ENCODE results near the gene CHCHD1.
A peak's percentile ranks its signal among the peaks of the same experiment; 100 is the strongest.
"Not testable (repeated sequence)": the region's sequence is repeated elsewhere in the genome, so short reads cannot be mapped to it uniquely, and the experiment has no call there.

CHCHD1 gene

DNA sequence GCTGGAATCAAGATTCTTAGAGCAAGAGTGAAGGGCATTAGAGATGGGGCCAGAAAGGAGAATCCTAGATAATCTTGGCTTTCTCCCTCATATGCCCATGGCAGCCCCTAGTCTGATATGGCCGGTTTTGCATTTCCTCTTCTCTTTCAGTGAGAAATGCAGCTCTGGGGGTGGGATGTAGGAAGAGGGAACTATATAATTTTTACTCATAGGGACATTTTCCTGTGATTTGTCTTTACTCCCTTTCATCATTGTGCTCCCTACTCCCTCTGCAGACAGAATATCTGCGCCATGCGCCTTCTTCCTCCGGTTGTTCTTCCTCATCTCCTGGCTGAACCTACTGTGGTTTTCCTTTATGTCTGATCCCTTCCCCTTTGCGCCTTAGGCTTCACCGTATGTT is 16.8 kb upstream of the CHCHD1 start:
- intact Hi-C loops (cut with DNase I), result no loop called here
- DNase-seq, result no peak

- intact Hi-C loops (cut with DNase I), result no loop called here
- DNase-seq, result peak in 1 of 10 donors; percentile 75
Observed at GRCh38 chr10:73768881-73769280, 13.0 kb upstream of the CHCHD1 start.

DNA sequence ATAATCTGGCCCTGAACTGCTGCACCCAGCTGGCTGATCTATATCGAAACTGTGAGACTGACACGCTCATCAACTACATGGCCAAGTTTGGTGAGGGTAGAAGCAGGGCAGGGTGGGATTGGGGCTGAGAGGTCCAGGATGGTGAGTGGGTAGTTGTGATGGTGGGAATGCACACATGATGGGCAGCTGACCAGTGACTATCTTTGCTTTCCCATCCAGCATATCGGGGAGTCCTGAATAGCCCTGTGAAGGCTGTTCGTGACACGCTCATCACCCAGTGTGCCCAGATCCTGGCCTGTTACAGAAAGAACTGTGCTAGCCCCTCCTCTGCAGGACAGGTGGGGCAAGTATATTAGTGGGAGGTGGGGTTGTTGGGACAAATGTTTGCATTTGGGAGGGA is 12.5 kb upstream of the CHCHD1 start:
- no peak for DNase-seq
- intact Hi-C loops (cut with DNase I), result no loop called here

- intact Hi-C loops (cut with DNase I), result no loop called here
- DNase-seq, result peak in 9 of 10 donors; percentile 81 to 98 (median 87)
Observed at GRCh38 chr10:73771722-73772280, 10.0 kb upstream of the CHCHD1 start.

- peak; percentile 39 to 96 (median 76) for DNase-seq
- intact Hi-C loops (cut with DNase I), result no loop called here
Observed at GRCh38 chr10:73772281-73773151, 9.3 kb upstream of the CHCHD1 start.

DNA sequence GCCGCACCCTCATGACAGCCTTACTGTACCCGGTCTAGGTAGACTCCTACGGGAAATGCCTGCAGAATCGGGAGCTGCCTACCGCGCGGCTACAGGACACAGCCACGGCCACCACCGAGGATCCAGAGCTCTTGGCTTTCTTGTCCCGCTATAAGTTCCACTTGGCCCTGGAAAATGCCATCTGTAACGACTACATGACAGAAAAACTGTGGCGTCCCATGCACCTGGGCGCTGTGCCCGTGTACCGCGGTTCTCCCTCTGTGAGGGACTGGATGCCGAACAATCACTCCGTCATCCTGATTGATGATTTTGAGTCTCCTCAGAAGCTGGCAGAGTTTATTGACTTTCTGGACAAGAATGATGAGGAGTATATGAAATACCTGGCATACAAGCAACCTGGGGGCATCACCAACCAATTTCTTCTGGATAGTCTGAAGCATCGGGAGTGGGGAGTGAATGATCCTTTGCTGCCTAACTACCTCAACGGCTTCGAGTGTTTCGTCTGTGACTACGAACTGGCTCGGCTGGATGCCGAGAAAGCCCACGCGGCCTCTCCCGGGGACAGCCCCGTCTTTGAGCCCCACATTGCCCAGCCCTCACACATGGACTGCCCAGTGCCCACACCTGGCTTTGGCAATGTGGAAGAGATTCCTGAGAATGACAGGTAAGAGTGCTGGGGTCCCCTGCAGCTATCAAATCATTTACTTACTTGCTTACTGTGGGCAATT is 8.5 kb upstream of the CHCHD1 start:
- intact Hi-C loops (cut with DNase I), result no loop called here
- DNase-seq, result peak in 3 of 10 donors; percentile 10 to 79 (median 23)

DNA sequence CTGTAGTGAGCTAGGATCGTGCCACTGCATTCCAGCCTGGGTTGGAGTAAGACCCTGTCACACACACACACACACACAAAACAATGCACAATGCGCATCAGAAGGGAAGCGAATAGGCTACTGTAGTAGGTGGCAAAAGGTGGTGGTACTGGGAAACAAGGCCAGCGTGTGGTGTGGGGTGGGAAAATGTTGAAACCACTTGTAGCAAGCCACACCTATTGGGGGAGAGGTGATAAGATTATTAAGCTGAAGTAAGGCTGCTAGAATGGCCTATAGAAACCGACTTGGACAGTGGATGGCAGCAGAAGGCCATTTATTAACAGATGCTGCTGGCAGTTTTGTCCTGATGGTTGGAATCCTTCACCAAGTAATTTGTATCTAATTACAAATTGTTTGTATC is 7.2 kb upstream of the CHCHD1 start:
- DNase-seq, result no peak
- intact Hi-C loops (cut with DNase I), result no loop called here

- no peak for DNase-seq
- intact Hi-C loops (cut with DNase I), result no loop called here
Observed at GRCh38 chr10:73779018-73779417, 2.8 kb upstream of the CHCHD1 start.

DNA sequence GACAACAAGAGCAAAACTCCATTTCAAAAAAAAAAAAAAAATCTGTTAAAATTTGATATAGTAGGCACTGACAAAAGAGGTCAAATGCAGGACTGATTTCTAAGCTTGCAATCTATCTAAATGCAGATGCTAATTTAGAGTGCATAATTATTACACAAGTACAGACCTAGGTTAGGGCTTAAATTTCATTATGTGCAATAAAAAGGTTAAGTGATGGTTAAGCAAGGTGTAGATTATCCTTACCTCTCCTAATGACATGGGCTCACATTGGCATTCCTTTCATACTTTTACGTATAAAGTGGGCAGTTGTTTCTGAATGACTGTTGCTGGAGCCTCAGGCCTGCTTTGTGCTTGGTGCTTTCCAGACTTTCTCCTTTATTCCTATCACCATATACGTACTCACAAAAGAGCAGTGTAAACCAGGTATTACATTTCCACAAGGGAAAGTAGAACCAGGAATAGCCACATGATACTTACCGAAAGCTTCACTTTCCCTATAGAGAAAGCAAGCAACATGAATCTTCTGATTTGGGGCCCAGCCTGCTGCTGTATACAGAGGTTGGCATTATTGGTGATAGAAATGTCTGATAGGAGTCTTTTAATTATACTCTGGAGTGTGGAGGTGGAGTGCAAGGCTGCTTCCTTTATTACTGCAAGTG is 2.2 kb upstream of the CHCHD1 start:
- no peak for DNase-seq
- intact Hi-C loops (cut with DNase I), result no loop called here

DNA sequence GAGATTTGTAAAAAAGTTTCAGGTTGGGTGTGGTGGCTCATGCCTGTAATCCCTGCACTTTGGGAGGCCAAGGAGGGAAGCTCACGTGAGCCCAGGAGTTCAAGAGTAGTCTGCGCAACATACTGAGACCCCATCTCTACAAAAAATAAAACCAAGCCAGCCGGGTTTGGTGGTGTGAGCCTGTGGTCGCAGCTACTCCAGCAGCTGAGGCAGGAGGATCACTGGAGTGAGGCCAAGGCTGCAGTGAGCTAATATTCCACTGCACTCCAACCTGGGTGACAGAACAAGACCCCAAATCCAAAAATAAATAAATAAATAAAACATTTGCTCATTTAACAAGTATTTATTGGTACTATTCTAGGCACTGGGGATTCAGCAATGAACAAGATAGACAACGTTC is 1.5 kb upstream of the CHCHD1 start:
- intact Hi-C loops (cut with DNase I), result no loop called here
- no peak for DNase-seq

GRCh38 chr10:73780966-73781365 is 882 bp upstream of the CHCHD1 start:
- intact Hi-C loops (cut with DNase I), result no loop called here

GRCh38 chr10:73781548-73781878 is 335 bp upstream of the CHCHD1 start:
- intact Hi-C loops (cut with DNase I), result no loop called here
- no peak for DNase-seq

More at GRCh38 chr10:73780966-73781365, 882 bp upstream of the CHCHD1 start:
- no peak for DNase-seq

DNA sequence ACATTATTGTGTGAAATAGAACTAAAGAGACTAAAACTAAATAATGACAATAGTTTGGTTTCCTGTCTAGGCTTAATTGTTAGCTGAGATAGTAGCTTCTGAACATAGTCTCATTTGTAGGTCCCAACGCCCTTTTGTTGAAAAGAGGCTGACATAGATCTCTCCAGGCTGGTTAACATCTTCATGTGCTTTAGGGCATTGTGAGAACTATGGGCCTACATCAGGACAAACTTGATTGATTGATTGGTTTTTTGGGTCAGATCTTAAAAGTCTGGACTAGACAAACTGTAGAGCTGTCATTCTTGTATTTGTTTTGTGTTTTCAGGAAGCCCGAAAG is 869 bp downstream of the CHCHD1 start:
- intact Hi-C loops (cut with DNase I), result no loop called here
- no peak for DNase-seq

DNA sequence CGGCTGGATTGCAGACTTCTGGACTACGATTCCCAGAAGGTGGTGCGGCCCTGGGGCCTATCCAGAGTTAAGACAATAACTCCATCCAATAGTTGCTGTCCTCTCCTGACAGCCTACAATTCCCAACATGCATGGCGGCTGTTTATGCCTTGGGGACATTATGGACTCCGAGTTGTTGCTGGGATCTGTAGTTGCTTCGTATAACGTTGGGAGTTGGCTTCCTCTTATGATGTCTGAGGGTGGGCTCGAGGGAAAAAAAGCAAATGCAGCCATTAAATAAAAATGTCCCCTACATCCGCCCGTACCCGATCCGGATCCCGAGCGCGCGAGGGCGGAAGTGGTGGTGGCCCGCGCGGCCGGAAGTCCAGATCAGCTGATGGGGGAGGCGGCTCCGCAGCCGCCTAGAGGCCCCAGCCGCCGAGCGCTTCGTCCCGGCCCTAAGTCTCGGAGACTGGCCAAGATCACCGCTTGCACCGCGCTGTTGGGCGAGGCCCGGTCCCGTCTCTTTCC is 3.4 kb downstream of the CHCHD1 start, which contains the start of gene ZSWIM8:
ZSWIM8 (plus strand) TSS at position 396 of the 510 bp plus-strand sequence. CDS start 273 bp downstream, outside the sequence.
- DNase-seq, result peak; percentile 83 to 97 (median 90)
- intact Hi-C loops (cut with DNase I), result loop anchor here (1.0 kb wide), 1 partner anchor 26 kb away; the partner anchor contains the start of gene NDST2

DNA sequence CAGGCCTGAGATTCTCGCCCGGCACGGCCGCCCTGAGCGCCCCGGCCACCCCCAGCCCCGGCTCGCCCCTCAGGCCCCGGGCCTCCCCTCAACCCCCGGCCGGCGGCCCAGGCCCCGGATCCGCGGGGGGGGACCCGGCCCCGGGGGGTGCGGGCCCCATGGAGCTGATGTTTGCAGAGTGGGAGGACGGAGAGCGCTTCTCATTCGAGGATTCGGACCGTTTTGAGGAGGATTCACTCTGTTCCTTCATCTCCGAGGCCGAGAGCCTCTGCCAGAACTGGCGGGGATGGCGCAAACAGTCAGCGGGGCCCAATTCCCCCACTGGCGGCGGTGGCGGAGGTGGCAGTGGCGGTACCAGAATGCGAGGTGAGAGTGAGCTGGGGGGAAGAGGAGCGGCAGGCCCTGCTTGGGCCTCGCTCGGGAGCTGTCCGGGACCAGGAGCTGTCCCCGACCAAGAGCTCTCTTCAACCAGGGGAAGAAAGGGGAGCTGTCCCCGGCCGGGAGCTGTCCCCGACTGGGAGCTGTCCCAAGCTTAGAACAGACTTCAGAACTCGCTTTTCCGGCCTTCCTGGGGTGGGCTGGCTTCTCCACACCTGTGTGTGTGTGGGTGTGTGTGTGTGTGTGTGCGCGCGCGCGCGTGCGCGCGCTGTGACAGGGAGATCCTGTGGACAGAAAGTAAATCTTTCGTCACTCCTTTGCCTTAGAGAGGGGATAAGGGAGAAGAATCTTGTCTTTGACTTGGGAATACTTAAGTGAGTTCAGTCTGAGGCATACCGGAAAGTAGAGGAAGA is 4.1 kb downstream of the CHCHD1 start:
- DNase-seq, result peak in 2 of 10 donors; percentile 70 to 83
- intact Hi-C loops (cut with DNase I), result loop anchor here (1.0 kb wide), 1 partner anchor 25 kb away; the partner anchor contains the start of gene NDST2

DNA sequence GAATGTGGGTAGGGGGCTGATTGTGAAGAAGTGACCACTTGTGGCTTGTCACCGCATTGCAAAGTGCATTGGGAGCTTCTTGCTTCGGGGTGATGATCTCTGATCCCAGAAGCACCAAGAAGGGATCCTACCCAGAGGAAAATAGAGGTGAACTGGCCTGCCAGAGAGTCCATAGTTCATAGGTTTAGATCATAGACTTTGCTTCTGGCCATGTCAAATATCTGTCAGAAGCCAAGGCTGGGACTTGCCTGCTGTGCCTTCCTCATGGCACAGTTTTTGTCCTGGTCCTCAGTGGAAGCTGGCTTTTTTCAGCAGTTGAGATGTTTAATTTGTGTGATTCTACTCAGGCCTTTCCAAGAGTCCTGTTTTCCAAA is 4.7 kb downstream of the CHCHD1 start:
- DNase-seq, result no peak
- intact Hi-C loops (cut with DNase I), result no loop called here

DNA sequence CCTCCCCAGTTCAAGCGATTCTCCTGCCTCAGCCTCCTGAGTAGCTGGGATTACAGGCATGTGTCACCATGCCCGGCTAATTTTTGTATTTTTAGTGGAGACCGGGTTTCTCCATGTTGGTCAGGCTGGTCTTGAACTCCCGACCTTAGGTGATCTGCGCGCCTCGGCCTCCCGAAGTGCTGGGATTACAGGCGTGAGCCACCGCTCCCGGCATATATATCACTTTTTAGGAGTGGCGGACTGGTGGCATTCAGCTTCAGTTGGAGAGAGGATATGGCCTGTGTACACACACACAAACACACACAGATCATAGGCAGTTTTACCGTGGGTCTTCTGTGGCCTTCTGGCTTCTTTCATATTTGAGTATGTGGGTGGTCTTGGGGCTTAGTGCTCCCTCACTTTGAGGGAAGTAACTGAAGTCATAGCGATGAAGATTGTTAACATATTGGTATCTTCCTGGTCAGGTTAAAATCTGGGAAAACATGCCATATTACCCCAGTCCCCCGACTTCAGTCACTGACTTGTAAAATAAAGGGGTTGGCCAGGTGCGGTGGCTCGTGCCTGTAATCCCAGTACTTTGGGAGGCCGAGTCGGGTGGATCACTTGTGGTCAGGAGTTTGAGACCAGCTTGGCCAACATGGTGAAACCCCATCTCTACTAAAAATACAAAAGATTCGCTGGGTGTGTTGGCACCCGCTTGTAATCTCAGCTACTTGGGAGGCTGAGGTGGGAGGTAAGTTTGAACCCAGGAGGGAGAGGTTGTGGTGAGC is 5.4 kb downstream of the CHCHD1 start:
- intact Hi-C loops (cut with DNase I); DNase-seq: not testable (repeated sequence)

DNA sequence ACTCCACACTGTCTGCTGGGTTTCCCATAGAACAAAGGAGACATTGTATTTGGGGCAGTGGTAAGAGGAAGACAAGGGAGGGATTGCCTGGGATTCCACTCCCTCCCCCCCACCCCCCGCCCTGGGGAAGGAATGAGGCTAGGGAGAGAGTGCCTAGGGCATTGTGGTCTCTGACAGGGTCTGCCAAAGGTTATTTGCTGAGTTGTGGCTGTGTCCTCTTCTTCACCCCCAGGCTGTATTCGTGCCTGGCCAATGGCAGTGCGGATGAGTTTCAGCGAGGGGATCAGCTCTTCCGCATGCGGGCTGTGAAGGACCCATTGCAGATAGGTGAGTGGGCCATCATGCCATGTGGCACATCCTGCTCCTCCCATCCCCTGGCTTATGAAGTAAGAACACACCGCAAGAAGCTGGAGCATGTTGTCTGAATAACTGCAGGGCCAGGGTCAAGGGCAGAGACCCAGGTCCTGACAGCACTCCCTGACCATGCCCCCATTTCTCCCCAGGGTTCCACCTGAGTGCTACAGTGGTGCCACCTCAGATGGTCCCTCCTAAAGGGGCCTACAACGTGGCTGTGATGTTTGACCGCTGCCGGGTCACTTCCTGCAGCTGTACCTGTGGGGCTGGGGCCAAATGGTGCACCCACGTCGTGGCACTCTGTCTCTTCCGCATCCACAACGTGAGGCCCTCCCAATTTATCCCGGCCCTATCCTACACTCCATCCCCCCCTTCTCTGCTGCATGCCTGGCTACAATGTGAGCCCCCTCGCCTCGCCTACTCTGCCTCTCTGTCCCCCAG is 7.2 kb downstream of the CHCHD1 start:
- intact Hi-C loops (cut with DNase I), result no loop called here
- no peak for DNase-seq

Measured in posterior cingulate gyrus (tissue), 11 donors.